ENCODE data around the gene YDJC. TPM values are rescaled to one million over a fixed set of nuclear protein-coding genes. Genes with fewer than 3 reads are reported as not detected.

The YDJC gene
- total and polyA plus RNA-seq, 2 of the 13 experiments (the other 11 are each of a cell fraction or from before 2014, with no cell fraction given) = 15.3 to 32.0 TPM

DNA sequence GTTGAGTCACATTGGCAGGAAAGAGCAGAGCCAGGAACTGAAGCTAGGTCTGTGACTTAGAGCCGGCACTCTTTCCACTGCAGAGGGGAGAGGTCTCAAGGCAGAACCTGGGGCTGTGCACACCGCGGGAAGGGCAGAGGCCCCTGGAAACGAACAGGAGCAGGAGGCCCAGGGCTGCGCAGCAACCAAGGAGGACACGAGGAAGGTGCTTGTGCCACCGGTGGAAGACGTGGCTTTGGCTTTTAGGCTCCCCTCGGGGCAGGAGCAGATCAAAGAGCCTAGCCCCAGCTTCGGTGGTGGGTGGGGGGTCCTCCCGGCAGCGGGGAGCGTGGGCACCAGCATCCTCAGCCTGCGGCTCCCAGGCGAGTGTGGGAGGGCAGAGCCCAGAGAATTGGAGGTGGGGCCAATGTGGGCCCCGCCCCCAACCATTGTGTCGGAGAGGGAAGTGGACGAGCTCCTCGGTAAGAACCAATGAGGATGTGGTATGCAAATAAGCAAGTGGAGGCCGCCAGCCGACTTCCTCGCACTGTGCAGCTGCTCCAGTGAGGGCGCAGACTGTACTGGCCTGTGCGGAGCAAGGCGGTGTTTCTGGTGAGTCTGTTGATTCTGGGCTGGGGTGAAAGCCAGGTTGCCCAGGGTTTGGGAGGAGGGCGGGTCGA lies 2.5 kb upstream of the YDJC start, which contains the start of gene CCDC116 (continued):
- TF ChIP-seq ZNF7 (CRISPR knock-in tag; IDR thresholded peaks at IDR 0.05) = no peak
- TF ChIP-seq ZNF709 (CRISPR knock-in tag; IDR thresholded peaks at IDR 0.05) = no peak
- no peak for TF ChIP-seq ZNF432 (CRISPR knock-in tag; IDR thresholded peaks at IDR 0.05; ENCODE audit: borderline replicate concordance)
- no peak for TF ChIP-seq TOPORS (CRISPR knock-in tag; IDR thresholded peaks at IDR 0.05)
- TF ChIP-seq, protein P1, sequence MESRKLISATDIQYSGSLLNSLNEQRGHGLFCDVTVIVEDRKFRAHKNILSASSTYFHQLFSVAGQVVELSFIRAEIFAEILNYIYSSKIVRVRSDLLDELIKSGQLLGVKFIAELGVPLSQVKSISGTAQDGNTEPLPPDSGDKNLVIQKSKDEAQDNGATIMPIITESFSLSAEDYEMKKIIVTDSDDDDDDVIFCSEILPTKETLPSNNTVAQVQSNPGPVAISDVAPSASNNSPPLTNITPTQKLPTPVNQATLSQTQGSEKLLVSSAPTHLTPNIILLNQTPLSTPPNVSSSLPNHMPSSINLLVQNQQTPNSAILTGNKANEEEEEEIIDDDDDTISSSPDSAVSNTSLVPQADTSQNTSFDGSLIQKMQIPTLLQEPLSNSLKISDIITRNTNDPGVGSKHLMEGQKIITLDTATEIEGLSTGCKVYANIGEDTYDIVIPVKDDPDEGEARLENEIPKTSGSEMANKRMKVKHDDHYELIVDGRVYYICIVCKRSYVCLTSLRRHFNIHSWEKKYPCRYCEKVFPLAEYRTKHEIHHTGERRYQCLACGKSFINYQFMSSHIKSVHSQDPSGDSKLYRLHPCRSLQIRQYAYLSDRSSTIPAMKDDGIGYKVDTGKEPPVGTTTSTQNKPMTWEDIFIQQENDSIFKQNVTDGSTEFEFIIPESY (CRISPR knock-in tag; IDR thresholded peaks at IDR 0.05) = 0 out of 2 replicates have a peak, but pooled peaks have one; percentile 43
- TF ChIP-seq, protein P2, sequence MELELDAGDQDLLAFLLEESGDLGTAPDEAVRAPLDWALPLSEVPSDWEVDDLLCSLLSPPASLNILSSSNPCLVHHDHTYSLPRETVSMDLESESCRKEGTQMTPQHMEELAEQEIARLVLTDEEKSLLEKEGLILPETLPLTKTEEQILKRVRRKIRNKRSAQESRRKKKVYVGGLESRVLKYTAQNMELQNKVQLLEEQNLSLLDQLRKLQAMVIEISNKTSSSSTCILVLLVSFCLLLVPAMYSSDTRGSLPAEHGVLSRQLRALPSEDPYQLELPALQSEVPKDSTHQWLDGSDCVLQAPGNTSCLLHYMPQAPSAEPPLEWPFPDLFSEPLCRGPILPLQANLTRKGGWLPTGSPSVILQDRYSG (CRISPR knock-in tag; IDR thresholded peaks at IDR 0.05) = no peak
- TF ChIP-seq SOX13 (IDR thresholded peaks at IDR 0.05) = no peak
- TF ChIP-seq SOX13 (CRISPR knock-in tag; conservative IDR thresholded peaks at IDR 0.05 in 1 of 2, IDR thresholded peaks at IDR 0.05 in 1 of 2) = peak in 1 of 2 experiments; percentile 59; a peak in 2 of 4 replicates
- TF ChIP-seq, protein P3, sequence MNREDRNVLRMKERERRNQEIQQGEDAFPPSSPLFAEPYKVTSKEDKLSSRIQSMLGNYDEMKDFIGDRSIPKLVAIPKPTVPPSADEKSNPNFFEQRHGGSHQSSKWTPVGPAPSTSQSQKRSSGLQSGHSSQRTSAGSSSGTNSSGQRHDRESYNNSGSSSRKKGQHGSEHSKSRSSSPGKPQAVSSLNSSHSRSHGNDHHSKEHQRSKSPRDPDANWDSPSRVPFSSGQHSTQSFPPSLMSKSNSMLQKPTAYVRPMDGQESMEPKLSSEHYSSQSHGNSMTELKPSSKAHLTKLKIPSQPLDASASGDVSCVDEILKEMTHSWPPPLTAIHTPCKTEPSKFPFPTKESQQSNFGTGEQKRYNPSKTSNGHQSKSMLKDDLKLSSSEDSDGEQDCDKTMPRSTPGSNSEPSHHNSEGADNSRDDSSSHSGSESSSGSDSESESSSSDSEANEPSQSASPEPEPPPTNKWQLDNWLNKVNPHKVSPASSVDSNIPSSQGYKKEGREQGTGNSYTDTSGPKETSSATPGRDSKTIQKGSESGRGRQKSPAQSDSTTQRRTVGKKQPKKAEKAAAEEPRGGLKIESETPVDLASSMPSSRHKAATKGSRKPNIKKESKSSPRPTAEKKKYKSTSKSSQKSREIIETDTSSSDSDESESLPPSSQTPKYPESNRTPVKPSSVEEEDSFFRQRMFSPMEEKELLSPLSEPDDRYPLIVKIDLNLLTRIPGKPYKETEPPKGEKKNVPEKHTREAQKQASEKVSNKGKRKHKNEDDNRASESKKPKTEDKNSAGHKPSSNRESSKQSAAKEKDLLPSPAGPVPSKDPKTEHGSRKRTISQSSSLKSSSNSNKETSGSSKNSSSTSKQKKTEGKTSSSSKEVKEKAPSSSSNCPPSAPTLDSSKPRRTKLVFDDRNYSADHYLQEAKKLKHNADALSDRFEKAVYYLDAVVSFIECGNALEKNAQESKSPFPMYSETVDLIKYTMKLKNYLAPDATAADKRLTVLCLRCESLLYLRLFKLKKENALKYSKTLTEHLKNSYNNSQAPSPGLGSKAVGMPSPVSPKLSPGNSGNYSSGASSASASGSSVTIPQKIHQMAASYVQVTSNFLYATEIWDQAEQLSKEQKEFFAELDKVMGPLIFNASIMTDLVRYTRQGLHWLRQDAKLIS (CRISPR knock-in tag; IDR thresholded peaks at IDR 0.05) = no peak
- TF ChIP-seq, protein P4, sequence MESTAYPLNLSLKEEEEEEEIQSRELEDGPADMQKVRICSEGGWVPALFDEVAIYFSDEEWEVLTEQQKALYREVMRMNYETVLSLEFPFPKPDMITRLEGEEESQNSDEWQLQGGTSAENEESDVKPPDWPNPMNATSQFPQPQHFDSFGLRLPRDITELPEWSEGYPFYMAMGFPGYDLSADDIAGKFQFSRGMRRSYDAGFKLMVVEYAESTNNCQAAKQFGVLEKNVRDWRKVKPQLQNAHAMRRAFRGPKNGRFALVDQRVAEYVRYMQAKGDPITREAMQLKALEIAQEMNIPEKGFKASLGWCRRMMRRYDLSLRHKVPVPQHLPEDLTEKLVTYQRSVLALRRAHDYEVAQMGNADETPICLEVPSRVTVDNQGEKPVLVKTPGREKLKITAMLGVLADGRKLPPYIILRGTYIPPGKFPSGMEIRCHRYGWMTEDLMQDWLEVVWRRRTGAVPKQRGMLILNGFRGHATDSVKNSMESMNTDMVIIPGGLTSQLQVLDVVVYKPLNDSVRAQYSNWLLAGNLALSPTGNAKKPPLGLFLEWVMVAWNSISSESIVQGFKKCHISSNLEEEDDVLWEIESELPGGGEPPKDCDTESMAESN (CRISPR knock-in tag; conservative IDR thresholded peaks at IDR 0.05) = no peak
- TF ChIP-seq, protein P5, sequence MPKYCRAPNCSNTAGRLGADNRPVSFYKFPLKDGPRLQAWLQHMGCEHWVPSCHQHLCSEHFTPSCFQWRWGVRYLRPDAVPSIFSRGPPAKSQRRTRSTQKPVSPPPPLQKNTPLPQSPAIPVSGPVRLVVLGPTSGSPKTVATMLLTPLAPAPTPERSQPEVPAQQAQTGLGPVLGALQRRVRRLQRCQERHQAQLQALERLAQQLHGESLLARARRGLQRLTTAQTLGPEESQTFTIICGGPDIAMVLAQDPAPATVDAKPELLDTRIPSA (CRISPR knock-in tag; IDR thresholded peaks at IDR 0.05; ENCODE audit: borderline replicate concordance) = no peak
- no peak for TF ChIP-seq NFE2 (CRISPR knock-in tag; IDR thresholded peaks at IDR 0.05)
- TF ChIP-seq, protein P6, sequence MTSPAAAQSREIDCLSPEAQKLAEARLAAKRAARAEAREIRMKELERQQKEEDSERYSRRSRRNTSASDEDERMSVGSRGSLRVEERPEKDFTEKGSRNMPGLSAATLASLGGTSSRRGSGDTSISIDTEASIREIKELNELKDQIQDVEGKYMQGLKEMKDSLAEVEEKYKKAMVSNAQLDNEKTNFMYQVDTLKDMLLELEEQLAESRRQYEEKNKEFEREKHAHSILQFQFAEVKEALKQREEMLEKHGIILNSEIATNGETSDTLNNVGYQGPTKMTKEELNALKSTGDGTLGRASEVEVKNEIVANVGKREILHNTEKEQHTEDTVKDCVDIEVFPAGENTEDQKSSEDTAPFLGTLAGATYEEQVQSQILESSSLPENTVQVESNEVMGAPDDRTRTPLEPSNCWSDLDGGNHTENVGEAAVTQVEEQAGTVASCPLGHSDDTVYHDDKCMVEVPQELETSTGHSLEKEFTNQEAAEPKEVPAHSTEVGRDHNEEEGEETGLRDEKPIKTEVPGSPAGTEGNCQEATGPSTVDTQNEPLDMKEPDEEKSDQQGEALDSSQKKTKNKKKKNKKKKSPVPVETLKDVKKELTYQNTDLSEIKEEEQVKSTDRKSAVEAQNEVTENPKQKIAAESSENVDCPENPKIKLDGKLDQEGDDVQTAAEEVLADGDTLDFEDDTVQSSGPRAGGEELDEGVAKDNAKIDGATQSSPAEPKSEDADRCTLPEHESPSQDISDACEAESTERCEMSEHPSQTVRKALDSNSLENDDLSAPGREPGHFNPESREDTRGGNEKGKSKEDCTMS (CRISPR knock-in tag; conservative IDR thresholded peaks at IDR 0.05) = no peak
- TF ChIP-seq TCF12 (IDR thresholded peaks at IDR 0.05) = no peak
- no peak for TF ChIP-seq TCF12 (CRISPR knock-in tag; IDR thresholded peaks at IDR 0.05)
- peak; percentile 48; the same call in 1 of the 2 replicates for TF ChIP-seq NFYC (CRISPR knock-in tag; IDR thresholded peaks at IDR 0.05)
- TF ChIP-seq, protein P7, sequence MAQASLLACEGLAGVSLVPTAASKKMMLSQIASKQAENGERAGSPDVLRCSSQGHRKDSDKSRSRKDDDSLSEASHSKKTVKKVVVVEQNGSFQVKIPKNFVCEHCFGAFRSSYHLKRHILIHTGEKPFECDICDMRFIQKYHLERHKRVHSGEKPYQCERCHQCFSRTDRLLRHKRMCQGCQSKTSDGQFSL (CRISPR knock-in tag; IDR thresholded peaks at IDR 0.05) = no peak
